ENCODE measurements around the gene FRS3. TPM values are rescaled to one million over a fixed set of nuclear protein-coding genes. Genes with fewer than 3 reads are reported as not detected.

The FRS3 gene
- total and polyA plus RNA-seq, 9 of the 15 experiments (the other 6 are each of a cell fraction or from before 2014, with no cell fraction given) = 0.03 to 3.7 (median 1.6) TPM

DNA sequence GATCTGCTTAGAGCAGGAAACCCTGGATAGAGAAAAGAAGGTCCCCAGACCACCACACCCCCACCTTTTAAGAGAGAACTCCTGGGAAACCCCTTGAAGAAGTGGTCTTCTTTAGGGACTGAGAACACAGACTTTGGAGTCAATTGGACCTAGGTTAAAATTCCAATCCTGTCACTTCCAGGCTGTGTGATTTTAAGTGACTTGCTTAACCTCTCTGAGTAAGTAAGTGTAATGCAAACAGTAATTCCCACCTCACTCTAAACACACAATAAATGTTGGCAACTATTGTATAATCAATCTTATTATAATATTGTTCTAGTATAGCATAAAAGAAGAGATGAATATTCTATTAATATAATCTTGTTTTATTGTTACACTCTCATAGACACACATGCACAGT is 47.6 kb downstream of the FRS3 start (continued):
- no peak for TF ChIP-seq NR2C1 (IDR thresholded peaks at IDR 0.05)
- no peak for TF ChIP-seq NR2C1 (tag; IDR thresholded peaks at IDR 0.05)
- peak; percentile 94 for TF ChIP-seq BCOR (IDR thresholded peaks at IDR 0.05)
- no peak for TF ChIP-seq STAG1 (CRISPR knock-in tag; IDR thresholded peaks at IDR 0.05; ENCODE audit: borderline replicate concordance)
- no peak for TF ChIP-seq ZNF644 (tag; IDR thresholded peaks at IDR 0.05; ENCODE audit: low read depth)
- no peak for TF ChIP-seq ZNF77 (CRISPR knock-in tag; IDR thresholded peaks at IDR 0.05)
- TF ChIP-seq TCF7L2 (IDR thresholded peaks at IDR 0.05; ENCODE audit: low read depth, low read length) = no peak
- TF ChIP-seq, protein P1, sequence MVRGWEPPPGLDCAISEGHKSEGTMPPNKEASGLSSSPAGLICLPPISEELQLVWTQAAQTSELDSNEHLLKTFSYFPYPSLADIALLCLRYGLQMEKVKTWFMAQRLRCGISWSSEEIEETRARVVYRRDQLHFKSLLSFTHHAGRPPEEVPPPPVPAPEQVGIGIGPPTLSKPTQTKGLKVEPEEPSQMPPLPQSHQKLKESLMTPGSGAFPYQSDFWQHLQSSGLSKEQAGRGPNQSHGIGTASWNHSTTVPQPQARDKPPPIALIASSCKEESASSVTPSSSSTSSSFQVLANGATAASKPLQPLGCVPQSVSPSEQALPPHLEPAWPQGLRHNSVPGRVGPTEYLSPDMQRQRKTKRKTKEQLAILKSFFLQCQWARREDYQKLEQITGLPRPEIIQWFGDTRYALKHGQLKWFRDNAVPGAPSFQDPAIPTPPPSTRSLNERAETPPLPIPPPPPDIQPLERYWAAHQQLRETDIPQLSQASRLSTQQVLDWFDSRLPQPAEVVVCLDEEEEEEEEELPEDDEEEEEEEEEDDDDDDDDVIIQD (CRISPR knock-in tag; IDR thresholded peaks at IDR 0.05) = no peak
- peak; percentile 71 to 82 for TF ChIP-seq KDM1A (IDR thresholded peaks at IDR 0.05)
- no peak for TF ChIP-seq RUNX1 (IDR thresholded peaks at IDR 0.05; ENCODE audit: low read depth)
- TF ChIP-seq, protein P2, sequence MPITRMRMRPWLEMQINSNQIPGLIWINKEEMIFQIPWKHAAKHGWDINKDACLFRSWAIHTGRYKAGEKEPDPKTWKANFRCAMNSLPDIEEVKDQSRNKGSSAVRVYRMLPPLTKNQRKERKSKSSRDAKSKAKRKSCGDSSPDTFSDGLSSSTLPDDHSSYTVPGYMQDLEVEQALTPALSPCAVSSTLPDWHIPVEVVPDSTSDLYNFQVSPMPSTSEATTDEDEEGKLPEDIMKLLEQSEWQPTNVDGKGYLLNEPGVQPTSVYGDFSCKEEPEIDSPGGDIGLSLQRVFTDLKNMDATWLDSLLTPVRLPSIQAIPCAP (CRISPR knock-in tag; IDR thresholded peaks at IDR 0.05; ENCODE audit: borderline replicate concordance) = no peak

All from K562 (cell line).